Neuronal stem cell (in vitro differentiated cells): ENCODE results near the gene PDZD7. TPM values are rescaled to one million over a fixed set of nuclear protein-coding genes. Genes with fewer than 3 reads are reported as not detected.

Source experiments
- DNase-seq: peaks from one replicate; pipeline ENCODE4 v3.0.0-alpha.2; 2013; ENCODE audit warnings: low spot score
- H2AFZ ChIP-seq: one replicate; pipeline ENCODE4 v1.6.1; 2013; ENCODE audit warnings: mild to moderate bottlenecking, low read length, inconsistent platforms
- H2AK5ac ChIP-seq: 2 replicates; pipeline ENCODE4 v1.6.1; 2013; ENCODE audit warnings: low read depth, mild to moderate bottlenecking, inconsistent platforms, low read length, moderate library complexity, mixed read lengths
- H2BK120ac ChIP-seq: 2 replicates; pipeline ENCODE4 v1.6.1; 2013; ENCODE audit warnings: low read depth, mild to moderate bottlenecking, inconsistent platforms, low read length, moderate library complexity, mixed read lengths
- H2BK12ac ChIP-seq: one replicate; pipeline ENCODE4 v1.6.1; 2013; ENCODE audit warnings: low read length, inconsistent platforms
- H2BK15ac ChIP-seq: 2 replicates; pipeline ENCODE4 v1.6.1; 2013; ENCODE audit warnings: mild to moderate bottlenecking, low read length, inconsistent platforms, mixed read lengths
- H2BK5ac ChIP-seq: one replicate; pipeline ENCODE4 v1.6.1; 2013; ENCODE audit warnings: inconsistent platforms, mild to moderate bottlenecking, low read length, moderate library complexity
- H3K14ac ChIP-seq: one replicate; pipeline ENCODE4 v1.6.1; 2013; ENCODE audit warnings: low read length, inconsistent platforms
- H3K18ac ChIP-seq: 2 replicates; pipeline ENCODE4 v1.6.1; 2013; ENCODE audit warnings: low read length, inconsistent platforms
- H3K23ac ChIP-seq: 2 replicates; pipeline ENCODE4 v1.6.1; 2013; ENCODE audit warnings: low read depth, mild to moderate bottlenecking, mixed read lengths, low read length, inconsistent platforms; ENCODE audit not compliant: poor library complexity
- H3K27ac ChIP-seq: replicated peaks from 3 replicates; pipeline ENCODE4 v1.5.1; 2013; ENCODE audit warnings: low read length, inconsistent platforms
- H3K27me3 ChIP-seq, 3 experiments: 2 replicates each; pipeline ENCODE4 v1.6.1; 2013; ENCODE audit warnings: low read length in 3 of 3, mild to moderate bottlenecking in 2 of 3, inconsistent platforms in 1 of 3, low read depth in 1 of 3, mixed read lengths in 1 of 3, moderate library complexity in 1 of 3; ENCODE audit not compliant: control insufficient read depth in 3 of 3, insufficient read depth in 3 of 3
- H3K36me3 ChIP-seq, 2 donors: replicated peaks in 1 of 2; 2 replicates each; pipeline ENCODE4 v1.6.1; 2013; ENCODE audit warnings: low read length in 2 of 2; ENCODE audit not compliant: control insufficient read depth in 2 of 2, insufficient read depth in 2 of 2
- H3K4ac ChIP-seq: 2 replicates; pipeline ENCODE4 v1.6.1; 2013; ENCODE audit warnings: inconsistent platforms, mild to moderate bottlenecking, low read length, moderate library complexity
- H3K4me1 ChIP-seq, 2 donors: 1 replicate in 1 of 2; 2 replicates in 1 of 2; pipeline ENCODE4 v1.6.1; 2013; ENCODE audit warnings: low read length in 2 of 2, low read depth in 1 of 2; ENCODE audit not compliant: control insufficient read depth in 2 of 2, insufficient read depth in 1 of 2
- H3K4me2 ChIP-seq: one replicate; pipeline ENCODE4 v1.6.1; 2013; ENCODE audit warnings: mild to moderate bottlenecking, low read length, inconsistent platforms; ENCODE audit not compliant: insufficient read depth, poor library complexity, severe bottlenecking
- H3K4me3 ChIP-seq, 2 donors: 2 replicates each; pipeline ENCODE4 v1.5.1; 2013; ENCODE audit warnings: low read length in 2 of 2, mild to moderate bottlenecking in 2 of 2, inconsistent platforms in 1 of 2, moderate library complexity in 1 of 2
- H3K79me1 ChIP-seq: one replicate; pipeline ENCODE4 v1.6.1; 2013; ENCODE audit warnings: low read depth, mild to moderate bottlenecking, inconsistent platforms, low read length, moderate library complexity
- H3K9ac ChIP-seq: one replicate; pipeline ENCODE4 v1.6.1; 2013; ENCODE audit warnings: mild to moderate bottlenecking, low read depth, low read length, inconsistent platforms; ENCODE audit not compliant: poor library complexity
- H3K9me3 ChIP-seq, 2 donors: replicated peaks in 1 of 2; 2 replicates each; pipeline versions ENCODE3 to v1.6.1; 2013; ENCODE audit warnings: low read length in 2 of 2, mild to moderate bottlenecking in 2 of 2, inconsistent platforms in 1 of 2, low read depth in 1 of 2, mixed read lengths in 1 of 2, moderate library complexity in 1 of 2; ENCODE audit not compliant: control insufficient read depth in 2 of 2, insufficient read depth in 1 of 2
- H4K8ac ChIP-seq: one replicate; pipeline ENCODE4 v1.6.1; 2013; ENCODE audit warnings: low read depth, mild to moderate bottlenecking, inconsistent platforms, low read length, moderate library complexity
- H4K91ac ChIP-seq: one replicate; pipeline ENCODE4 v1.6.1; 2013; ENCODE audit warnings: low read length, low read depth, mild to moderate bottlenecking, inconsistent platforms; ENCODE audit not compliant: poor library complexity
- WGBS, 2 donors: extraction: QIAGEN DNeasy Blood & Tissue Kit; methylation state at CpG; one replicate each; pipeline ENCODE4 v1.1.7; 2013; ENCODE audit warnings: missing lambda C conversion rate in 2 of 2, mixed read lengths in 1 of 2; ENCODE audit not compliant: insufficient read length in 2 of 2, insufficient replicate concordance in 1 of 2; ENCODE audit errors: extremely low coverage in 2 of 2; 5-methylcytosine and 5-hydroxymethylcytosine counted together
- small RNA-seq: library from polyadenylated mRNA; stranded (forward); fragments of <200 nt; extraction: miRNeasy Mini kit (QIAGEN cat#:217004); gene quantifications from one replicate; pipeline ENCODE3, GENCODE V24; 2013; ENCODE audit not compliant: insufficient read depth

Gene PDZD7

DNA sequence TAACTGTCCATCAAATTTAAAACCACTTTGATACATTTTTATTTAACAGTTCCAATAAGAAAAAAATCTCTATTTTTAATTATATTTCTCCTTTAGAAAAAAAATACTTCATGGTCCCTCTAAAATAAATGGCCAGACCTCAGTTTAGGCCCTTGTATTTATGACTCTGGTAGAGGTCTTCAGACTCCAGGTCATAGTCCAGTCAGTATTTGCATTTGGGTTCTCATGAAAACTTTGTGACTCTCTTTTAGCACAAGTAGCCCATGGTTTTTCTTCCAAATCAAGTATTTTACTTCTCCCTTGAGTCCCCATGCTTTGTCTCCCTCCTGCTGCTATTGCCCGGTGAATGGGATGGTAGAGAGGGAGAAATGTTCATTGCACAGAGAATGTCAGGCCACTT is 67.1 kb downstream of the PDZD7 start:
- no peaks in the 10 kb centered on the region for H3K9me3 ChIP-seq
- no peak overlapping the region for H3K9ac ChIP-seq
- H2BK12ac ChIP-seq: no peak overlapping the region
- no peak overlapping the region for H3K27ac ChIP-seq
- WGBS, 2 donors: no CpG with 5 or more reads among the region's 1 CpG
- H3K36me3 ChIP-seq: peaks cover 8 to 81% of the 10 kb centered on the region in 2 donors
- DNase-seq: no peak
- no peak overlapping the region for H4K91ac ChIP-seq
- no peak overlapping the region for H4K8ac ChIP-seq
- no peak overlapping the region for H3K4ac ChIP-seq
- no peak overlapping the region for H2BK5ac ChIP-seq
- no peak overlapping the region for H2BK120ac ChIP-seq
- no peak overlapping the region for H3K4me2 ChIP-seq
- no peaks in the 10 kb centered on the region for H3K79me1 ChIP-seq
- H2AK5ac ChIP-seq: no peak overlapping the region
- H2BK15ac ChIP-seq: no peak overlapping the region
- H3K4me3 ChIP-seq: no peak overlapping the region
- H3K18ac ChIP-seq: no peak overlapping the region
- H3K4me1 ChIP-seq: peaks cover 0 to 4% of the 10 kb centered on the region in 2 donors
- H3K14ac ChIP-seq: no peak overlapping the region
- no peak overlapping the region for H2AFZ ChIP-seq
- no peak overlapping the region for H3K23ac ChIP-seq
- no peaks in the 10 kb centered on the region for H3K27me3 ChIP-seq

DNA sequence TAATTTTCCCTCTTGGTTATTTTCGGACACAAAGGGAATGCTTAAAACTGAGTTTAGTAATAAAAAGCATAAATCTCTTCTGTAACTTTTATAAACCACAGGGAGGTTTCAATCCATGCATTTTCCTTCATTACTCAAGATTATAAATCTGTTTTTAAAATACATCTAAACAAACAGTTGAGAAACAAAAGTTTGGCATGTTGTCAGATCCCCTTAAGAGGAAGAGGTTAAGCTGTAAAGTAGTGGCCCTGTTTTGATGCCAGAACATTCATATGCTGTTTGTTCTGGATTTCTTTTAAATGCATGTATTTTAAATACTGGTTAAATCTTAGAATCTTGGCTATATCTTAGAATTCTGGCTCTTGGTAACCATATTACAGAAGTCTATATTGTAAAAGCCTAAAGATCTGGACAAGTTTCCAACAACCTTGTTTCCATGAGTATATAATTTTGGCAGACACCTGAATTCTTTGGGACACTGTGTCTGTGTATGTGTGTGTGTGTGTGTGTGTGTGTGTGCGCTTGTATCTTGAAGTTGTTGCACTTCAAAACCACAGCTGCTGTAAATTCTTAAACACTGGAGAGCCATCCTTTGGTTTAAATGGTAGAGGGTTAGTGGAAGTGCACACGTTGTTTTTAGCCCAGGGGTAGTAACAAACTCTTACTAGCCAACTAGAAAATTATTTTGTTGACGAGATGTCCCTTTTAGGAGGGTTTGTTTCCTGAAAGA is 68.4 kb downstream of the PDZD7 start:
- H3K9ac ChIP-seq: no peak overlapping the region
- H3K4me3 ChIP-seq: no peak overlapping the region
- DNase-seq: no peak
- peaks cover 10 to 94% of the 10 kb centered on the region in 2 donors for H3K36me3 ChIP-seq
- H3K4ac ChIP-seq: no peak overlapping the region
- H3K18ac ChIP-seq: no peak overlapping the region
- H3K9me3 ChIP-seq: no peaks in the 10 kb centered on the region
- H2BK5ac ChIP-seq: no peak overlapping the region
- H3K27me3 ChIP-seq: no peaks in the 10 kb centered on the region
- H3K4me2 ChIP-seq: no peak overlapping the region
- H2AK5ac ChIP-seq: no peak overlapping the region
- H2BK15ac ChIP-seq: no peak overlapping the region
- H3K79me1 ChIP-seq: no peaks in the 10 kb centered on the region
- no peaks in the 10 kb centered on the region for H3K4me1 ChIP-seq
- no peak overlapping the region for H4K8ac ChIP-seq
- no CpG with 5 or more reads among the region's 4 CpGs for WGBS, 2 donors
- no peak overlapping the region for H3K27ac ChIP-seq
- no peak overlapping the region for H2BK120ac ChIP-seq
- no peak overlapping the region for H4K91ac ChIP-seq
- H3K14ac ChIP-seq: no peak overlapping the region
- H2AFZ ChIP-seq: no peak overlapping the region
- no peak overlapping the region for H2BK12ac ChIP-seq
- H3K23ac ChIP-seq: no peak overlapping the region

DNA sequence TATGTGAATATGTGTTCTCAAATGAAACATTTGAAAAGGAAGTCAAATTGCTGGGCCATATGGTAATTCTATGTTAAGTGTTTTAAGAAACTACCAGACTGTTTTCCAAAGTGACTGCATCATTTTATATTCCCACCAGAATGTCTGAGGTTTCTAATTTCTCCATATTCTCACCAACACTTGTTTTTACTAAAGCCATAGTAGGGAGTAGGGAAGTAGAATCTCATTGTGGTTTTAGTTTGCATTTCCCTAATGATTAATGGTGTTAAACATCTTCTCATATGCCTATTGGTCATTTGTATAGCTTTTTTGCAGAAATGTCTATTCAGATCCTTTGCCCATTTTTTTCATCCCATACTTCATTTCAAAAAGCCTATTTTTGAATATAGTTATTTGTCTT is 70.7 kb downstream of the PDZD7 start:
- H3K14ac ChIP-seq: no peak overlapping the region
- no peak overlapping the region for H3K4me3 ChIP-seq
- no peak overlapping the region for H2BK12ac ChIP-seq
- no peak overlapping the region for H3K27ac ChIP-seq
- H2BK15ac ChIP-seq: no peak overlapping the region
- no peak overlapping the region for H3K23ac ChIP-seq
- no peak overlapping the region for H4K91ac ChIP-seq
- no peak overlapping the region for H3K18ac ChIP-seq
- H3K4me1 ChIP-seq: no peaks in the 10 kb centered on the region
- DNase-seq: no peak
- H3K4me2 ChIP-seq: no peak overlapping the region
- H3K79me1 ChIP-seq: no peaks in the 10 kb centered on the region
- no peak overlapping the region for H2BK120ac ChIP-seq
- H2AFZ ChIP-seq: no peak overlapping the region
- H3K4ac ChIP-seq: no peak overlapping the region
- H4K8ac ChIP-seq: no peak overlapping the region
- no peak overlapping the region for H2BK5ac ChIP-seq
- H3K9me3 ChIP-seq: no peaks in the 10 kb centered on the region
- no peak overlapping the region for H3K9ac ChIP-seq
- H2AK5ac ChIP-seq: no peak overlapping the region
- peaks cover 10 to 97% of the 10 kb centered on the region in 2 donors for H3K36me3 ChIP-seq
- H3K27me3 ChIP-seq: no peaks in the 10 kb centered on the region

Small RNAs within 50 kb of the gene (small RNA-seq; reads per million reads assigned to genes)
- gene MIR608: not detected
